ENCODE results near the gene OR1Q1. TPM values are rescaled to one million over a fixed set of nuclear protein-coding genes. Genes with fewer than 3 reads are reported as not detected.
"Not testable (repeated sequence)": the region's sequence is repeated elsewhere in the genome, so short reads cannot be mapped to it uniquely, and the experiment has no call there.

OR1Q1 gene
- not detected in 2 replicates for total RNA-seq (2014; rRNA removed; shearing (Covaris generic); ENCODE audit: low replicate concordance)

- in situ Hi-C loops (cut with HindIII; ENCODE audit: low pct_unique_long_range_greater_than_20kb, low sequenced_read_pairs), result no loop called here
- DNase-seq (ENCODE audit: low read depth), result no peak
These were observed at the start of gene OR1Q1 for GRCh38 chr9:122614362-122614761. Gene OR1Q1 (plus strand): TSS chr9:122614738. CDS start chr9:122614738, 0 bp downstream.

GRCh38 chr9:122567901-122568300 is 46.6 kb upstream of the OR1Q1 start:
- in situ Hi-C loops (cut with HindIII; ENCODE audit: low pct_unique_long_range_greater_than_20kb, low sequenced_read_pairs), result no loop called here
- DNase-seq (ENCODE audit: low read depth), result no peak

GRCh38 chr9:122572456-122572855 is 42.1 kb upstream of the OR1Q1 start:
- in situ Hi-C loops (cut with HindIII; ENCODE audit: low pct_unique_long_range_greater_than_20kb, low sequenced_read_pairs), result no loop called here
- no peak for DNase-seq (ENCODE audit: low read depth)

GRCh38 chr9:122579874-122580273 is 34.7 kb upstream of the OR1Q1 start:
- in situ Hi-C loops (cut with HindIII; ENCODE audit: low pct_unique_long_range_greater_than_20kb, low sequenced_read_pairs), result no loop called here
- DNase-seq (ENCODE audit: low read depth), result no peak

- DNase-seq (ENCODE audit: low read depth), result peak; percentile 69
- in situ Hi-C loops (cut with HindIII; ENCODE audit: low pct_unique_long_range_greater_than_20kb, low sequenced_read_pairs), result no loop called here
These were observed 34.2 kb upstream of the OR1Q1 start for GRCh38 chr9:122580360-122580759.

- DNase-seq (ENCODE audit: low read depth); in situ Hi-C loops (cut with HindIII; ENCODE audit: low pct_unique_long_range_greater_than_20kb, low sequenced_read_pairs): not testable (repeated sequence)
These were observed 31.3 kb upstream of the OR1Q1 start, which contains the start of gene OR1L8 for GRCh38 chr9:122583284-122583683. Gene OR1L8 (minus strand): TSS chr9:122583384. CDS start chr9:122568477, 14,907 bp downstream.

- no peak for DNase-seq (ENCODE audit: low read depth)
- in situ Hi-C loops (cut with HindIII; ENCODE audit: low pct_unique_long_range_greater_than_20kb, low sequenced_read_pairs), result no loop called here
These were observed 8.8 kb upstream of the OR1Q1 start for GRCh38 chr9:122605691-122606090.

GRCh38 chr9:122606587-122606986 is 8.0 kb upstream of the OR1Q1 start:
- in situ Hi-C loops (cut with HindIII; ENCODE audit: low pct_unique_long_range_greater_than_20kb, low sequenced_read_pairs), result no loop called here
- DNase-seq (ENCODE audit: low read depth), result no peak

GRCh38 chr9:122609804-122610203 is 4.7 kb upstream of the OR1Q1 start:
- no peak for DNase-seq (ENCODE audit: low read depth)
- in situ Hi-C loops (cut with HindIII; ENCODE audit: low pct_unique_long_range_greater_than_20kb, low sequenced_read_pairs), result no loop called here

GRCh38 chr9:122619996-122620395 is 5.5 kb downstream of the OR1Q1 start:
- in situ Hi-C loops (cut with HindIII; ENCODE audit: low pct_unique_long_range_greater_than_20kb, low sequenced_read_pairs), result no loop called here
- no peak for DNase-seq (ENCODE audit: low read depth)

- DNase-seq (ENCODE audit: low read depth), result peak; percentile 2
- in situ Hi-C loops (cut with HindIII; ENCODE audit: low pct_unique_long_range_greater_than_20kb, low sequenced_read_pairs), result no loop called here
These were observed 27.7 kb downstream of the OR1Q1 start for GRCh38 chr9:122642226-122642625.

- in situ Hi-C loops (cut with HindIII; ENCODE audit: low pct_unique_long_range_greater_than_20kb, low sequenced_read_pairs), result no loop called here
- no peak for DNase-seq (ENCODE audit: low read depth)
These were observed 41.8 kb downstream of the OR1Q1 start for GRCh38 chr9:122656378-122656777.

GRCh38 chr9:122657527-122657926 is 43.0 kb downstream of the OR1Q1 start, which contains the start of gene OR1B1:
Gene OR1B1 (minus strand): TSS chr9:122657627.
- in situ Hi-C loops (cut with HindIII; ENCODE audit: low pct_unique_long_range_greater_than_20kb, low sequenced_read_pairs), result no loop called here
- no peak for DNase-seq (ENCODE audit: low read depth)

- no peak for DNase-seq (ENCODE audit: low read depth)
- in situ Hi-C loops (cut with HindIII; ENCODE audit: low pct_unique_long_range_greater_than_20kb, low sequenced_read_pairs), result no loop called here
These were observed 46.9 kb downstream of the OR1Q1 start, which contains the start of gene OR1L1 for GRCh38 chr9:122661416-122661815. Gene OR1L1 (plus strand): TSS chr9:122661716. CDS start chr9:122661716, 0 bp downstream.

Other genes with a start within 250 kb of the OR1Q1 start
- gene PTGS1, start 243.7 kb upstream of the OR1Q1 start, total RNA-seq (2014; rRNA removed; shearing (Covaris generic); ENCODE audit: low replicate concordance), result 2.6 and 7.6 TPM in 2 replicates
- gene OR1J1, start 136.8 kb upstream of the OR1Q1 start, total RNA-seq (2014; rRNA removed; shearing (Covaris generic); ENCODE audit: low replicate concordance), result not detected in 2 replicates
- gene OR1J2, start 103.9 kb upstream of the OR1Q1 start, total RNA-seq (2014; rRNA removed; shearing (Covaris generic); ENCODE audit: low replicate concordance), result not detected in 2 replicates
- not detected in 2 replicates for gene OR1J4, start 95.6 kb upstream of the OR1Q1 start, total RNA-seq (2014; rRNA removed; shearing (Covaris generic); ENCODE audit: low replicate concordance)
- not detected in 2 replicates for gene OR1N1, start 87.4 kb upstream of the OR1Q1 start, total RNA-seq (2014; rRNA removed; shearing (Covaris generic); ENCODE audit: low replicate concordance)
- gene OR1N2, start 61.6 kb upstream of the OR1Q1 start, total RNA-seq (2014; rRNA removed; shearing (Covaris generic); ENCODE audit: low replicate concordance), result not detected in 2 replicates
- gene OR1L8, start 31.4 kb upstream of the OR1Q1 start, total RNA-seq (2014; rRNA removed; shearing (Covaris generic); ENCODE audit: low replicate concordance), result 0.12 TPM in 1 of 2 replicates, not detected in the other
- gene OR1B1, start 42.9 kb downstream of the OR1Q1 start, total RNA-seq (2014; rRNA removed; shearing (Covaris generic); ENCODE audit: low replicate concordance), result not detected in 2 replicates
- gene OR1L1, start 47.0 kb downstream of the OR1Q1 start, total RNA-seq (2014; rRNA removed; shearing (Covaris generic); ENCODE audit: low replicate concordance), result not detected in 2 replicates
- gene OR1L3, start 60.4 kb downstream of the OR1Q1 start, total RNA-seq (2014; rRNA removed; shearing (Covaris generic); ENCODE audit: low replicate concordance), result not detected in 2 replicates
- not detected in 2 replicates for gene OR1L4, start 109.3 kb downstream of the OR1Q1 start, total RNA-seq (2014; rRNA removed; shearing (Covaris generic); ENCODE audit: low replicate concordance)
- not detected in 2 replicates for gene OR1L6, start 127.6 kb downstream of the OR1Q1 start, total RNA-seq (2014; rRNA removed; shearing (Covaris generic); ENCODE audit: low replicate concordance)
- gene OR5C1, start 174.2 kb downstream of the OR1Q1 start, total RNA-seq (2014; rRNA removed; shearing (Covaris generic); ENCODE audit: low replicate concordance), result not detected in 2 replicates
- not detected in 2 replicates for gene OR1K1, start 185.4 kb downstream of the OR1Q1 start, total RNA-seq (2014; rRNA removed; shearing (Covaris generic); ENCODE audit: low replicate concordance)
- 30.1 and 31.8 TPM in 2 replicates for gene PDCL, start 213.8 kb downstream of the OR1Q1 start, total RNA-seq (2014; rRNA removed; shearing (Covaris generic); ENCODE audit: low replicate concordance)

Measured in Caki2 (cell line).